Mesenchymal stem cell (in vitro differentiated cells and primary cell): Measurements from ENCODE around the gene SLC6A1.

Source experiments
- DNase-seq: peaks from one replicate; pipeline ENCODE4 v3.0.0-alpha.2; 2013
- H2AFZ ChIP-seq: one replicate; pipeline ENCODE4 v1.6.1; 2013; ENCODE audit warnings: low read depth, mild to moderate bottlenecking, control low read depth, inconsistent platforms, low read length, moderate library complexity
- H2AK5ac ChIP-seq: 2 replicates; pipeline ENCODE4 v1.6.1; 2013; ENCODE audit warnings: low read length, moderate library complexity, mild to moderate bottlenecking, inconsistent platforms; ENCODE audit not compliant: severe bottlenecking
- H2BK120ac ChIP-seq: one replicate; pipeline ENCODE4 v1.6.1; 2013; ENCODE audit warnings: low read depth, mild to moderate bottlenecking, inconsistent platforms, low read length, moderate library complexity
- H2BK12ac ChIP-seq, 2 experiments: one replicate each; pipeline ENCODE4 v1.6.1; 2013; ENCODE audit warnings: inconsistent platforms in 2 of 2, low read length in 2 of 2, mild to moderate bottlenecking in 2 of 2, moderate library complexity in 2 of 2, control low read depth in 1 of 2
- H2BK15ac ChIP-seq: one replicate; pipeline ENCODE4 v1.6.1; 2013; ENCODE audit warnings: mild to moderate bottlenecking, low read depth, inconsistent platforms; ENCODE audit not compliant: poor library complexity, severe bottlenecking
- H2BK5ac ChIP-seq: 2 replicates; pipeline ENCODE4 v1.6.1; 2013; ENCODE audit warnings: low read depth, mild to moderate bottlenecking, low read length, control low read depth, inconsistent platforms; ENCODE audit not compliant: poor library complexity, severe bottlenecking
- H3K14ac ChIP-seq, 2 experiments: one replicate each; pipeline ENCODE4 v1.6.1; 2013; ENCODE audit warnings: inconsistent platforms in 2 of 2, low read length in 2 of 2, control low read depth in 1 of 2, mild to moderate bottlenecking in 1 of 2, moderate library complexity in 1 of 2
- H3K18ac ChIP-seq, 2 experiments: one replicate each; pipeline ENCODE4 v1.6.1; 2013; ENCODE audit warnings: inconsistent platforms in 2 of 2, low read length in 2 of 2, control low read depth in 1 of 2, low read depth in 1 of 2, mild to moderate bottlenecking in 1 of 2
- H3K23ac ChIP-seq, 2 experiments: one replicate each; pipeline ENCODE4 v1.6.1; 2013; ENCODE audit warnings: inconsistent platforms in 2 of 2, low read length in 2 of 2, mild to moderate bottlenecking in 2 of 2, moderate library complexity in 2 of 2, control low read depth in 1 of 2
- H3K27ac ChIP-seq: 2 replicates; pipeline ENCODE4 v1.5.1; 2013; ENCODE audit warnings: mild to moderate bottlenecking, moderate library complexity, low read length, control low read depth, inconsistent platforms; ENCODE audit not compliant: poor library complexity, severe bottlenecking
- H3K27me3 ChIP-seq, 2 experiments: 2 replicates each; pipeline versions ENCODE4 v1.6.1 to v1.7.0; 2013; ENCODE audit warnings: low read length in 2 of 2, mild to moderate bottlenecking in 2 of 2, moderate library complexity in 2 of 2, control low read depth in 1 of 2, inconsistent platforms in 1 of 2; ENCODE audit not compliant: control insufficient read depth in 1 of 2, insufficient read depth in 1 of 2
- H3K36me3 ChIP-seq, 2 experiments: 2 replicates each; pipeline versions ENCODE4 v1.6.1 to v1.7.0; 2013; ENCODE audit warnings: low read length in 2 of 2, control low read depth in 1 of 2, inconsistent platforms in 1 of 2, low read depth in 1 of 2, mild to moderate bottlenecking in 1 of 2; ENCODE audit not compliant: insufficient read depth in 2 of 2, control insufficient read depth in 1 of 2
- H3K4ac ChIP-seq, 2 experiments: one replicate each; pipeline ENCODE4 v1.6.1; 2013; ENCODE audit warnings: inconsistent platforms in 2 of 2, low read length in 2 of 2, mild to moderate bottlenecking in 2 of 2, moderate library complexity in 2 of 2, control low read depth in 1 of 2, low read depth in 1 of 2
- H3K4me1 ChIP-seq: 2 replicates; pipeline ENCODE4 v1.6.1; 2013; ENCODE audit warnings: low read depth, low read length, control low read depth; ENCODE audit not compliant: control insufficient read depth, insufficient read depth
- H3K4me2 ChIP-seq: 2 replicates; pipeline ENCODE4 v1.6.1; 2013; ENCODE audit warnings: low read length, mild to moderate bottlenecking, inconsistent platforms; ENCODE audit not compliant: poor library complexity, severe bottlenecking
- H3K4me3 ChIP-seq, 2 experiments: 2 replicates each; pipeline versions ENCODE4 v1.5.1 to v1.7.0; 2013; ENCODE audit warnings: low read length in 2 of 2, mild to moderate bottlenecking in 2 of 2, control low read depth in 1 of 2, low read depth in 1 of 2; ENCODE audit not compliant: insufficient read depth in 1 of 2
- H3K79me1 ChIP-seq: replicated peaks from 2 replicates; pipeline ENCODE4 v1.6.1; 2013; ENCODE audit warnings: mild to moderate bottlenecking, control low read depth, low read length, inconsistent platforms; ENCODE audit not compliant: poor library complexity, severe bottlenecking
- H3K9ac ChIP-seq: 2 replicates; pipeline ENCODE4 v1.7.0; 2013; ENCODE audit warnings: mild to moderate bottlenecking, low read length, moderate library complexity
- H3K9me3 ChIP-seq: 2 replicates; pipeline ENCODE4 v1.7.0; 2013; ENCODE audit warnings: mild to moderate bottlenecking, low read length; ENCODE audit not compliant: control insufficient read depth
- H4K8ac ChIP-seq: one replicate; pipeline ENCODE4 v1.6.1; 2013; ENCODE audit warnings: inconsistent platforms, mild to moderate bottlenecking, low read length, moderate library complexity
- H4K91ac ChIP-seq: one replicate; pipeline ENCODE4 v1.6.1; 2013; ENCODE audit warnings: mild to moderate bottlenecking, low read length, inconsistent platforms
- WGBS: methylation state at CpG from one replicate; pipeline ENCODE4 v1.1.7; 2013; ENCODE audit warnings: mixed read lengths; 5-methylcytosine and 5-hydroxymethylcytosine counted together

SLC6A1 gene

DNA sequence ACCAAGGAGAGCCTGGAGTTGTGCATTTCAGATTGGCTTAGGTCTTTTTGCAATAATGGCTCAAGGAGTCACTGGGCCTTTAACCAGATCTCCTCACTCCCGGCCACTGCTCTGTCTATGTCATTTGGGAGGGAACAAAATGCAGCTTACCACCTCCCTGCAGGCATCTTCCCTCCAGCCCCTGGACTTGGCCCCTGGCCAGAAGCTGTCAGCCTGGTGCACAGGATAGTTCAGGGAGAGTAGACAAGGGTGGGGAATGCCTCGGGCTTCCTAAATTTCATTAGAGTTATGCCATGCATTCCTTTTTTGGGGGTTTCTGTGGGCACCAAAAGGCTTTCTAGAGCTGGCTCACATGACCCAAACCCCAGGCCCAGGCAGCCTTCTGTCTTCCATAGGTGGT lies 91.5 kb downstream of the SLC6A1 start:
- no peak overlapping the region for H2BK15ac ChIP-seq
- H2AFZ ChIP-seq, result no peak overlapping the region
- H3K9me3 ChIP-seq, result peaks cover 5% of the 10 kb centered on the region
- H4K91ac ChIP-seq, result no peak overlapping the region
- no peak overlapping the region for H3K18ac ChIP-seq
- no peak overlapping the region for H3K4ac ChIP-seq
- no peak overlapping the region for H4K8ac ChIP-seq
- no peak overlapping the region for H3K23ac ChIP-seq
- H3K36me3 ChIP-seq, result no peaks in the 10 kb centered on the region
- H3K4me1 ChIP-seq, result no peaks in the 10 kb centered on the region
- no peak overlapping the region for H2BK120ac ChIP-seq
- no peak overlapping the region for H2BK5ac ChIP-seq
- H3K4me2 ChIP-seq, result no peak overlapping the region
- H3K27ac ChIP-seq, result no peak overlapping the region
- no peaks in the 10 kb centered on the region for H3K27me3 ChIP-seq
- no peaks in the 10 kb centered on the region for H3K79me1 ChIP-seq
- no peak overlapping the region for H3K4me3 ChIP-seq
- H2BK12ac ChIP-seq, result no peak overlapping the region
- H3K14ac ChIP-seq, result no peak overlapping the region
- no peak for DNase-seq
- no peak overlapping the region for H3K9ac ChIP-seq
- no peak overlapping the region for H2AK5ac ChIP-seq
- 64% methylated on average over 2 of the region's 2 CpGs for WGBS

DNA sequence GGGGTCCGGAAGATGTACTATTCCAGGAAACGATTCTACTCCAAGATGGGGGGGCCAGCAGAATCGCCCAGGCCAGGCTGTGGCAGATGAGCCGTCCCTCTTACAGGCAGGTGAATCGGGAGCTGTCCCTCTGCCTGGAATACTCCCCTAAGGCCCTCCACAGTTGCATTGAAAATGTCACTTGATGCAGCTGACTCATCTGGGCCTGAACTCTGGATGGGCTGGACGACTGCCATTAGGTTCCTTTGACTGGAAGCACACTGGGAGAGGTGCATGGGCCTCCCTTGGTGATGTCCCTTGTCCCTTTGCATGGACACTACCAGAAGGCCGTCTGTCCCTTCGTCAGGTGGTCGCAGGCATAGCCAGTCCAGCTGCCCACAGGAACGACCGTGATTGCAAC lies 92.1 kb downstream of the SLC6A1 start:
- no peak overlapping the region for H3K14ac ChIP-seq
- no peaks in the 10 kb centered on the region for H3K4me1 ChIP-seq
- no peak overlapping the region for H2BK120ac ChIP-seq
- no peak overlapping the region for H4K91ac ChIP-seq
- no peak overlapping the region for H2AK5ac ChIP-seq
- no peak overlapping the region for H3K18ac ChIP-seq
- 77% methylated on average over 7 of the region's 11 CpGs for WGBS
- H3K27me3 ChIP-seq, result no peaks in the 10 kb centered on the region
- no peak overlapping the region for H3K23ac ChIP-seq
- H3K4me2 ChIP-seq, result no peak overlapping the region
- H2BK15ac ChIP-seq, result no peak overlapping the region
- H2BK12ac ChIP-seq, result no peak overlapping the region
- H3K4ac ChIP-seq, result no peak overlapping the region
- H2BK5ac ChIP-seq, result no peak overlapping the region
- no peak for DNase-seq
- no peak overlapping the region for H3K4me3 ChIP-seq
- H3K27ac ChIP-seq, result no peak overlapping the region
- H3K9me3 ChIP-seq, result peaks cover 5% of the 10 kb centered on the region
- no peaks in the 10 kb centered on the region for H3K36me3 ChIP-seq
- H2AFZ ChIP-seq, result no peak overlapping the region
- no peak overlapping the region for H3K9ac ChIP-seq
- no peak overlapping the region for H4K8ac ChIP-seq
- no peaks in the 10 kb centered on the region for H3K79me1 ChIP-seq

DNA sequence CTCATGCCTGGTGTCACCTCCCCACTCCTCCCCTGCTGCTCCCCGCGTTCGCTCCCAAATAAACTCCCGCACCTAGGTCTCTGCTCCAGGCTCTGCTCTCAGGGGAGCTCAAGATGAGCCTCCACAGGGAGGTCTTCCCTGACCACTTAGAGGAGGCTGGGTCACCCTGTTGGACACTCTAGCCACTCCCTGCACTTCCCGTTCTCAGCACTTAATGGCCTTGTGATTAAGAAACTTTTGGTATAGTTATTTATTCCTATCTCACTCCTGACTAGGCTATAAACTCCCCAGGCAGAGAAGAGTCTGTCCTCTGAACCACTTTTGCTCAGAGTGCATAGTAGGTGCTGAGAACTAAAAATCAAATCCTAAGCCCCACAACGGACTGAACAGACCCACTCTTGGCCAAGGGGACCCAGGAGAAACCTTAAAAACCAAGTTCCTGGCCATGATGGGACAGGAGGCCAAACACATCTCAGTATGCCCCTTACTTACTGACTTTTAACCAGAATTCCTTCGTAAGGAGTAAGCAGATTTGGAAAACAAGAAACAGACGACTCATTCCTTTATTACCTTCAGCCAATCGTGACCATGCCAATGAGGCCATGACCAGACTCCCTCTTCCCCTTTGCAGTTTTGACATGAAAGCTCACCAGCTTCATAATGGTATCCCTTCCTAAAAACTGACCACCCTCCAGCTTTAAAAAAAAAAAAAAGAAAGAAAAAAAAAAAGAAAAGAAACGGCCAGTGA lies 92.7 kb downstream of the SLC6A1 start:
- no peak overlapping the region for H3K4me3 ChIP-seq
- 64% methylated on average over 9 of the region's 10 CpGs for WGBS
- no peak overlapping the region for H3K14ac ChIP-seq

DNA sequence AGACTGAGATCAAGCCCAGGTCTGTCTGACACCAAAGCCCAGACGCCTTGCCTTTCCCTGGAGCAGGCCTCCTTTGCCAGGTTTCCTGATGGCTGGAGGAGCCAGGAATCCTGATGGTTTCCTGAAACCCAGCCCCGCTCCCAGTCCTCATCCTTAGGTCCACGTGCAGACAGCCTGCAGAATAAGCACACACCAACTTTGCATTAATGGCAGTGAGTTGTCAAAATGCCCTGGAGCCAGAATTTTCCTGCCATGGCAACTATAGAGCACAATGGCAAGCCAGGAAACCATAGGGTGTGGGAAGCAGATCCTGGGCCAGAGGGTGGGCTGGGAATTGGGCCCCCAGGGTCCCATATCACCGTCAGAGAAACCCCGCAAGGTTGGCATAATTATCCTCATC lies 94.3 kb downstream of the SLC6A1 start:
- Histone ChIP-seq H3K4me1 (no peaks in the 10 kb centered on the region), H2AK5ac (no peak overlapping the region), H3K23ac (no peak overlapping the region), H3K14ac (no peak overlapping the region), H3K4ac (no peak overlapping the region), H3K9ac (no peak overlapping the region), H3K4me2 (no peak overlapping the region), H3K9me3 (no peaks in the 10 kb centered on the region), H3K27ac (no peak overlapping the region), H4K91ac (no peak overlapping the region), H2BK12ac (no peak overlapping the region), H2BK15ac (no peak overlapping the region), H4K8ac (no peak overlapping the region), H3K4me3 (no peak overlapping the region), H3K79me1 (no peaks in the 10 kb centered on the region), H2BK120ac (no peak overlapping the region), H3K27me3 (no peaks in the 10 kb centered on the region), H3K18ac (no peak overlapping the region), H2BK5ac (no peak overlapping the region), H3K36me3 (no peaks in the 10 kb centered on the region), H2AFZ (no peak overlapping the region)
- WGBS, result 82% methylated on average over 4 of the region's 5 CpGs
- DNase-seq, result no peak

More for the DNA sequence above, 92.7 kb downstream of the SLC6A1 start:
- Histone ChIP-seq H3K23ac (no peak overlapping the region), H2BK12ac (no peak overlapping the region), H2BK5ac (no peak overlapping the region), H3K27me3 (no peaks in the 10 kb centered on the region), H2BK120ac (no peak overlapping the region), H2AK5ac (no peak overlapping the region), H4K91ac (no peak overlapping the region), H4K8ac (no peak overlapping the region), H2AFZ (no peak overlapping the region), H3K9me3 (peaks cover 5% of the 10 kb centered on the region), H3K79me1 (no peaks in the 10 kb centered on the region), H3K9ac (peak overlapping the region; percentile 25), H3K36me3 (no peaks in the 10 kb centered on the region), H3K4me1 (no peaks in the 10 kb centered on the region), H3K4me2 (no peak overlapping the region), H3K18ac (no peak overlapping the region), H3K4ac (no peak overlapping the region), H2BK15ac (no peak overlapping the region), H3K27ac (no peak overlapping the region)
- no peak for DNase-seq
